ENCODE measurements around the gene KIF27. TPM values are rescaled to one million over a fixed set of nuclear protein-coding genes. Genes with fewer than 3 reads are reported as not detected.

Gene KIF27, protein sequence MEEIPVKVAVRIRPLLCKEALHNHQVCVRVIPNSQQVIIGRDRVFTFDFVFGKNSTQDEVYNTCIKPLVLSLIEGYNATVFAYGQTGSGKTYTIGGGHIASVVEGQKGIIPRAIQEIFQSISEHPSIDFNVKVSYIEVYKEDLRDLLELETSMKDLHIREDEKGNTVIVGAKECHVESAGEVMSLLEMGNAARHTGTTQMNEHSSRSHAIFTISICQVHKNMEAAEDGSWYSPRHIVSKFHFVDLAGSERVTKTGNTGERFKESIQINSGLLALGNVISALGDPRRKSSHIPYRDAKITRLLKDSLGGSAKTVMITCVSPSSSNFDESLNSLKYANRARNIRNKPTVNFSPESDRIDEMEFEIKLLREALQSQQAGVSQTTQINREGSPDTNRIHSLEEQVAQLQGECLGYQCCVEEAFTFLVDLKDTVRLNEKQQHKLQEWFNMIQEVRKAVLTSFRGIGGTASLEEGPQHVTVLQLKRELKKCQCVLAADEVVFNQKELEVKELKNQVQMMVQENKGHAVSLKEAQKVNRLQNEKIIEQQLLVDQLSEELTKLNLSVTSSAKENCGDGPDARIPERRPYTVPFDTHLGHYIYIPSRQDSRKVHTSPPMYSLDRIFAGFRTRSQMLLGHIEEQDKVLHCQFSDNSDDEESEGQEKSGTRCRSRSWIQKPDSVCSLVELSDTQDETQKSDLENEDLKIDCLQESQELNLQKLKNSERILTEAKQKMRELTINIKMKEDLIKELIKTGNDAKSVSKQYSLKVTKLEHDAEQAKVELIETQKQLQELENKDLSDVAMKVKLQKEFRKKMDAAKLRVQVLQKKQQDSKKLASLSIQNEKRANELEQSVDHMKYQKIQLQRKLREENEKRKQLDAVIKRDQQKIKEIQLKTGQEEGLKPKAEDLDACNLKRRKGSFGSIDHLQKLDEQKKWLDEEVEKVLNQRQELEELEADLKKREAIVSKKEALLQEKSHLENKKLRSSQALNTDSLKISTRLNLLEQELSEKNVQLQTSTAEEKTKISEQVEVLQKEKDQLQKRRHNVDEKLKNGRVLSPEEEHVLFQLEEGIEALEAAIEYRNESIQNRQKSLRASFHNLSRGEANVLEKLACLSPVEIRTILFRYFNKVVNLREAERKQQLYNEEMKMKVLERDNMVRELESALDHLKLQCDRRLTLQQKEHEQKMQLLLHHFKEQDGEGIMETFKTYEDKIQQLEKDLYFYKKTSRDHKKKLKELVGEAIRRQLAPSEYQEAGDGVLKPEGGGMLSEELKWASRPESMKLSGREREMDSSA (N-terminal part only)
- 1 to 10 TPM in 5 of 6 experiments, under 1 TPM in 1; 0.99 to 2.0 (median 1.2) TPM for total RNA-seq (2021; fragmentation: NEBNext Ultra II Directional; extraction: Animal tissue kit (Norgen Biotek cat#: 25700))
- long read RNA-seq, partial matches to known transcripts, result 0 of 2 reads
- long read RNA-seq, other reads (novel, unspliced or antisense), result 2 of 2 reads

DNA sequence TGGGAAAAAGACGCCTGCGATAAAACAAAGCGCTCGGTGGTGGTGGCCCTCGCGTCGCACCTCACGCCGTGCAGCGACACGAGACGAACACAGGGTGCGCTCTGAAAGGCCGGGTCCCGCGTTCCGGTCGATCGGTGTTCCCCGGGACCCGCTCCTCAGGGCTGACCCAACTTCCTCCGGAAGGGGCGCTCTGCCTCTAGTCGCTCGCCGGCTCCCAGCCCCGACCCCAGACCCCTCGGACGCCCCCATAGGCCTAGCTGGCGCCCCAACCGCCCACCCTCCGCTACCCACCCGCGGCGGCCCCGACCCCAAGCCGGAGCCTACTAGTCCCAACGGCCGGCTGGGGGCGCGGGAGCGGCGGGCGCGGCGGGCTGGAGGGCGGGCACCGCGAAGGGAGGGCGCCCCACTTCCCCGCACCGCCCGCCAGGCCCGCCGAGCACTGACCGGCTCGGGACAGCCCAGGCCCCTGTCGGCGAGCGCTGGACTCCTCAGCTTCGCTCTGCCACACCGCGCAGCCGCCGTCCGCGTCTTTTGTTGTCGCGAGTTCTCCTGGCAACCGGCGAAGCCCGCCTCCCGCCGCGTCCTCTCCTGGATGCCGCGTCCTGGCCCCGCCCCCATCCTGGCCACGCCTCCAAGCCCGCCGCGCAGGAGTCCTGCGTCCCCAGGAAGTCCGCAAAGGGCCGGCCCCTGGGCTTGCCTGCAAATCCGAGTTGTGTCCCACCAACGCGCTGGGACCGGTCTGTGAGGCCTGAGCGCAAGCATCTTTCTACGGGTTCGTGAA is at the start of gene KIF27:
Gene KIF27, minus strand, starts transcription at position 506 of the 781 bp plus-strand sequence. CDS start 5,841 bp downstream, outside the sequence.
- no peaks in the 10 kb centered on the region for H3K36me3 Mint-ChIP-seq (ENCODE audit: low read depth)
- H3K4me3 Mint-ChIP-seq, result peak within 1 kb of the TSS; percentile 92
- no peaks in the 10 kb centered on the region for H3K9me3 Mint-ChIP-seq
- TF ChIP-seq, protein P1, sequence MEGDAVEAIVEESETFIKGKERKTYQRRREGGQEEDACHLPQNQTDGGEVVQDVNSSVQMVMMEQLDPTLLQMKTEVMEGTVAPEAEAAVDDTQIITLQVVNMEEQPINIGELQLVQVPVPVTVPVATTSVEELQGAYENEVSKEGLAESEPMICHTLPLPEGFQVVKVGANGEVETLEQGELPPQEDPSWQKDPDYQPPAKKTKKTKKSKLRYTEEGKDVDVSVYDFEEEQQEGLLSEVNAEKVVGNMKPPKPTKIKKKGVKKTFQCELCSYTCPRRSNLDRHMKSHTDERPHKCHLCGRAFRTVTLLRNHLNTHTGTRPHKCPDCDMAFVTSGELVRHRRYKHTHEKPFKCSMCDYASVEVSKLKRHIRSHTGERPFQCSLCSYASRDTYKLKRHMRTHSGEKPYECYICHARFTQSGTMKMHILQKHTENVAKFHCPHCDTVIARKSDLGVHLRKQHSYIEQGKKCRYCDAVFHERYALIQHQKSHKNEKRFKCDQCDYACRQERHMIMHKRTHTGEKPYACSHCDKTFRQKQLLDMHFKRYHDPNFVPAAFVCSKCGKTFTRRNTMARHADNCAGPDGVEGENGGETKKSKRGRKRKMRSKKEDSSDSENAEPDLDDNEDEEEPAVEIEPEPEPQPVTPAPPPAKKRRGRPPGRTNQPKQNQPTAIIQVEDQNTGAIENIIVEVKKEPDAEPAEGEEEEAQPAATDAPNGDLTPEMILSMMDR (IDR thresholded peaks at IDR 0.05), result peak; percentile 82
- peaks cover 15% of the 10 kb centered on the region for H3K4me1 Mint-ChIP-seq (ENCODE audit: low read depth)
- peak; percentile 98 for DNase-seq
- peak within 1 kb of the TSS; percentile 95 for H3K27ac Mint-ChIP-seq
- H3K27me3 Mint-ChIP-seq (ENCODE audit: insufficient read depth), result peaks cover 3% of the 10 kb centered on the region; the same call in 1 of the 2 replicates

DNA sequence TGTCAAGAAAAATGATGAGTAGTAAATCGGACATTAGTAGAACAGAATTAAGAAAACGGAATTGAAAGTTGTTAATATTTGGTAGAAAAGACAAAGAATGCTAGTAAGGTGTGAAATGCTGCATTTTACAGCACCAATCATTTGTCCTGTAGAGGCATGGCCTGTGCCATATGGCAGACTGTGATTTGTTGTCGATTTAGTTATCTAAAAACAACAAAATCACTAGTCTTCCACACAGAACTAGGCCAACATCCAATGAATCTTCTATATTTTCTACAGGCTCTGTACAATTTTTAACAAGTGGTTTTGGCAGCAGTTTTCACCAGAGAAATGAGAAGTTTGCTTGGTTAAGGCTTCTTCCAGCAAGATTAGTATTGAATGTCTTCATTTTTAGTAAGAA is 48.4 kb upstream of the KIF27 start:
- no peak overlapping the region for H3K4me3 Mint-ChIP-seq
- H3K27ac Mint-ChIP-seq, result peak overlapping the region; percentile 61; the same call in 1 of the 2 replicates
- H3K9me3 Mint-ChIP-seq, result no peaks in the 10 kb centered on the region
- TF ChIP-seq, protein P1 (IDR thresholded peaks at IDR 0.05), result no peak
- peaks cover 61% of the 10 kb centered on the region for H3K36me3 Mint-ChIP-seq (ENCODE audit: low read depth)
- peaks cover 3% of the 10 kb centered on the region for H3K27me3 Mint-ChIP-seq (ENCODE audit: insufficient read depth)
- peaks cover 56% of the 10 kb centered on the region for H3K4me1 Mint-ChIP-seq (ENCODE audit: low read depth)
- no peak for DNase-seq

DNA sequence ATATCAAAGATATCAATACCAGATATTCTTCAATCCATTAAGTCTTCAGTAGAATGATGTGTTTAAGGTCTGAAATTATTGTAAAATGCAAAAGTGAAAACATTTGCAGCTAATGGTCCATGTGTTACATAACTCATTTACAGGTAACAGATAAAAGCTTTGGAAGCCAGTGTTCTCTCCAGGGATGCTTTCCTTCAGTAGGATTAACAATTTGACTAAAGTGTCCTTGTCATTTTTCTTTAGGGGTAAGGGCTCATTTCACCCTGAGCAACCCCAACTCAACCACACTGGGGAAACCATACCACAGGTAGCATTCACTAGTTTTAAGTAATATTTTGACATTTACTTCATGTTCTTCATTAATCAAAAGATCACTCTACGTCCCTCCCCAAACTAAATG is 45.8 kb upstream of the KIF27 start:
- TF ChIP-seq, protein P1 (IDR thresholded peaks at IDR 0.05), result no peak
- Mint-ChIP-seq H3K27me3 (ENCODE audit: insufficient read depth) (peaks cover 6% of the 10 kb centered on the region), H3K27ac (peak overlapping the region; percentile 20), H3K4me1 (ENCODE audit: low read depth) (peaks cover 47% of the 10 kb centered on the region), H3K9me3 (no peaks in the 10 kb centered on the region), H3K36me3 (ENCODE audit: low read depth) (peaks cover 45% of the 10 kb centered on the region), H3K4me3 (no peak overlapping the region)
- no peak for DNase-seq

DNA sequence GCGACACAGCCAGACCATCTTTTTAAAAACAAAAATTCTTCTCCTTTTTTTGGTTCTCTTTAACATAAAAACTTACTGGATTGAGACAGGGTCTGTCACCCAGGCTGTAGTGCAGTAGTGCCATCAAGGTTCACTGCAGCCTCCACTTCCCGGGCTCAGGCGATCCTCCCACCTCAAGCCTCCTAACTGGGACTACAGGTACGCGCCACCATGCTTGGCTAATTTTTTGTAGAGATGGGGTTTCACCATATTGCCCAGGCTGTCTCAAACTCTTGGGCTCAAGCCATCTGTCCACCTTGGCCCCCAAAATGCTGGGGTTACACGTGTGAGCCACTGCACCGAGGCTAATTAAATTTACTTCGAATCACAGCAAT is 45.0 kb upstream of the KIF27 start:
- Mint-ChIP-seq H3K27me3 (ENCODE audit: insufficient read depth) (peaks cover 6% of the 10 kb centered on the region), H3K4me3 (no peak overlapping the region), H3K27ac (peak overlapping the region; percentile 24), H3K9me3 (no peaks in the 10 kb centered on the region), H3K4me1 (ENCODE audit: low read depth) (peaks cover 42% of the 10 kb centered on the region), H3K36me3 (ENCODE audit: low read depth) (peaks cover 36% of the 10 kb centered on the region)
- TF ChIP-seq, protein P1 (IDR thresholded peaks at IDR 0.05), result no peak
- no peak for DNase-seq

All from HFFc6 (cell line).